Vagina (tissue), 2 donors: ENCODE data around the gene ABHD8.

Experiments
- CTCF ChIP-seq, 3 experiments: fragments of 450-650 bp in 2 of 3; fragments of 200-600 bp in 1 of 3; sonication (generic) in 1 of 3; IDR thresholded peaks; one replicate each; pipeline ENCODE4 v1.5.1; 2017 to 2019; ENCODE audit warnings: antibody characterized with exemption in 3 of 3, mild to moderate bottlenecking in 2 of 3, moderate library complexity in 2 of 3
- POLR2AphosphoS5 ChIP-seq, 2 donors: sonication (generic); formaldehyde crosslinking; IDR thresholded peaks; one replicate each; pipeline ENCODE4 v1.9.0; 2017; ENCODE audit warnings: antibody characterized with exemption in 2 of 2, mild to moderate bottlenecking in 2 of 2, low read depth in 1 of 2; ENCODE audit not compliant: insufficient read depth in 1 of 2

DNA sequence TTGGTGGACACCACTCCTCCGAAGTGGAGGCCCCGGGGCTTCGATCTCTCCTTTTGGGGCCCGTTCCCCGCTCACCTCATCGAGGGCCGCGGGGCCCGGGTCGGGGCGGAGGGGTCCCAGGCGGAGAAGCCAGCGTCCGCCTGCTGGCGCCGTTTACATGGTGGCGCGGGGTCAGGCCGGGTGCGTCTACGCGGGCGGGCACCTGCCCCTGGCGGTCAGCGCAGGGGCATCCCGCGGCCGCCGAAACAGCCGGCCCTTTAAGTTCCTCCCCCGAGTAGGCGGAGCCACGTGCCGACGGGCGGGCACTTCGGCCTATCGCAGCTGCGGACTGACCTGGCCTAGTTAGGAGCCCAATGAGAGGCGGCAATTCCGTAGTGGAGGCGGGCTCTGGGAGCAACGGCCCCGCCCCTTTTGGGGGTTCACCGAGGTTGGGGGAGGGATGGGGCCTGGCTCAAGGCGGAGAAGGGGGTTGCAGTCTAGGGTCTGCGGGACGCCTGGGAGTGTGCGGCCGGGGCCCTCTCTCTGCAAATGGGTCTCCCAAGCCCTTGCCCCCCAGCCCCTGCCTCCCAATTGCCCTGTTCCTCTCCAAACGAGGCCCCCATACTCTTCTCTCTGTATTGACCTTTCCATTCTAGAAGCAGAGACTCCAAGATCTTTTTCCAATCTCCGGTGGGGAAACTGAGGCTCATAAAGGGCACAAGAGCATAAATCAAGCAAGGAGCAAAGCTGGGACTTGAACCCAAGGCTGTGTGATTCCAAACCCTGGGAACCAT, at the start of gene ABHD8:
- peak; percentile 33 to 71 (median 51) for TF ChIP-seq CTCF (IDR thresholded peaks at IDR 0.05)
- peak; percentile 38 to 64 for TF ChIP-seq POLR2AphosphoS5 (IDR thresholded peaks at IDR 0.05; ENCODE audit: insufficient read depth in 1 of 2, low read depth in 1 of 2)
